Effector memory CD4-positive, alpha-beta T cell (primary cell): ENCODE measurements around the gene STX1A.
A peak's percentile ranks its signal among the peaks of the same experiment; 100 is the strongest.
"Not testable (repeated sequence)": the region's sequence is repeated elsewhere in the genome, so short reads cannot be mapped to it uniquely, and the experiment has no call there.

Source experiments
- DNase-seq, 3 donors: peaks; one replicate each; pipeline ENCODE4 v3.0.0-alpha.2; 2020
- H3K27ac ChIP-seq: 2 replicates; pipeline ENCODE4 v1.7.0; 2013; ENCODE audit warnings: mild to moderate bottlenecking, low read length, moderate library complexity; ENCODE audit not compliant: insufficient read depth, poor library complexity, severe bottlenecking
- H3K27me3 ChIP-seq: replicated peaks from 2 replicates; pipeline ENCODE4 v1.7.0; 2013; ENCODE audit warnings: mild to moderate bottlenecking, low read length; ENCODE audit not compliant: insufficient read depth, control insufficient read depth, poor library complexity, severe bottlenecking
- H3K36me3 ChIP-seq: 2 replicates; pipeline ENCODE4 v1.7.0; 2013; ENCODE audit warnings: mild to moderate bottlenecking, low read length, moderate library complexity; ENCODE audit not compliant: control insufficient read depth, insufficient read depth
- H3K4me1 ChIP-seq: 2 replicates; pipeline ENCODE4 v1.7.0; 2013; ENCODE audit warnings: low read length, mild to moderate bottlenecking; ENCODE audit not compliant: control insufficient read depth, insufficient read depth, poor library complexity, severe bottlenecking
- H3K4me3 ChIP-seq: 2 replicates; pipeline ENCODE4 v1.7.0; 2013; ENCODE audit warnings: low read length, low read depth, mild to moderate bottlenecking; ENCODE audit not compliant: insufficient read depth, poor library complexity, severe bottlenecking
- H3K9me3 ChIP-seq: 2 replicates; pipeline ENCODE4 v1.7.0; 2013; ENCODE audit warnings: mild to moderate bottlenecking, low read length, moderate library complexity; ENCODE audit not compliant: control insufficient read depth

STX1A gene

GRCh38 chr7:73683788-73684693, 35.4 kb downstream of the STX1A start:
- Histone ChIP-seq H3K27ac (peak overlapping the region; percentile 77), H3K4me3 (peak overlapping the region; percentile 97), H3K36me3 (peaks cover 23% of the 10 kb centered on the region), H3K9me3 (no peaks in the 10 kb centered on the region), H3K4me1 (peaks cover 23% of the 10 kb centered on the region), H3K27me3 (no peaks in the 10 kb centered on the region)
- DNase-seq, result no peak

- peaks cover 23% of the 10 kb centered on the region for H3K4me1 ChIP-seq
- peaks cover 17% of the 10 kb centered on the region for H3K36me3 ChIP-seq
- peak; percentile 94 to 95 (median 94) for DNase-seq
- no peaks in the 10 kb centered on the region for H3K9me3 ChIP-seq
- no peaks in the 10 kb centered on the region for H3K27me3 ChIP-seq
- H3K4me3 ChIP-seq, result peak within 1 kb of the TSS; percentile 97
- peak within 1 kb of the TSS; percentile 80 for H3K27ac ChIP-seq
Measured at GRCh38 chr7:73683056-73683787, 36.2 kb downstream of the STX1A start, which contains the start of the genes BUD23 and DNAJC30. TSS of gene BUD23 (plus strand) at chr7:73683597. CDS start at chr7:73683626, 29 bp downstream. TSS of gene DNAJC30 (minus strand) at chr7:73683453. CDS start at chr7:73683423, 30 bp downstream.

GRCh38 chr7:73682745-73683055, 36.8 kb downstream of the STX1A start:
- no peak for DNase-seq
- Histone ChIP-seq H3K36me3 (peaks cover 14% of the 10 kb centered on the region), H3K9me3 (no peaks in the 10 kb centered on the region), H3K4me3 (peak overlapping the region; percentile 97), H3K27ac (peak overlapping the region; percentile 80), H3K4me1 (peaks cover 23% of the 10 kb centered on the region), H3K27me3 (no peaks in the 10 kb centered on the region)

GRCh38 chr7:73681031-73681430, 38.4 kb downstream of the STX1A start:
- H3K9me3 ChIP-seq, result no peaks in the 10 kb centered on the region
- peaks cover 23% of the 10 kb centered on the region for H3K4me1 ChIP-seq
- no peak overlapping the region for H3K27ac ChIP-seq
- peaks cover 7% of the 10 kb centered on the region for H3K36me3 ChIP-seq
- H3K4me3 ChIP-seq, result no peak overlapping the region
- H3K27me3 ChIP-seq, result no peaks in the 10 kb centered on the region
- DNase-seq, result no peak

- H3K27me3 ChIP-seq, result no peaks in the 10 kb centered on the region
- H3K4me1 ChIP-seq, result peaks cover 23% of the 10 kb centered on the region
- no peak for DNase-seq
- no peak overlapping the region for H3K4me3 ChIP-seq
- H3K27ac ChIP-seq, result no peak overlapping the region
- H3K9me3 ChIP-seq, result no peaks in the 10 kb centered on the region
- peaks cover 7% of the 10 kb centered on the region for H3K36me3 ChIP-seq
Measured at GRCh38 chr7:73680501-73680900, 39.0 kb downstream of the STX1A start.

GRCh38 chr7:73679709-73680108, 39.8 kb downstream of the STX1A start:
- peaks cover 23% of the 10 kb centered on the region for H3K4me1 ChIP-seq
- H3K27me3 ChIP-seq, result no peaks in the 10 kb centered on the region
- H3K4me3 ChIP-seq, result no peak overlapping the region
- H3K27ac ChIP-seq, result no peak overlapping the region
- H3K36me3 ChIP-seq, result peaks cover 7% of the 10 kb centered on the region
- no peaks in the 10 kb centered on the region for H3K9me3 ChIP-seq
- no peak for DNase-seq

- no peaks in the 10 kb centered on the region for H3K9me3 ChIP-seq
- DNase-seq, result no peak
- H3K27ac ChIP-seq, result no peak overlapping the region
- H3K27me3 ChIP-seq, result no peaks in the 10 kb centered on the region
- no peak overlapping the region for H3K4me3 ChIP-seq
- peaks cover 18% of the 10 kb centered on the region for H3K4me1 ChIP-seq
- H3K36me3 ChIP-seq, result peaks cover 7% of the 10 kb centered on the region
Measured at GRCh38 chr7:73678862-73679261, 40.6 kb downstream of the STX1A start.

- DNase-seq, H3K27ac ChIP-seq, H3K4me1 ChIP-seq, H3K4me3 ChIP-seq, H3K27me3 ChIP-seq, H3K36me3 ChIP-seq, H3K9me3 ChIP-seq: not testable (repeated sequence)
Measured at GRCh38 chr7:73676062-73676461, 43.4 kb downstream of the STX1A start.

- no peak overlapping the region for H3K27ac ChIP-seq
- no peak for DNase-seq
- H3K4me3 ChIP-seq, result no peak overlapping the region
- peaks cover 4% of the 10 kb centered on the region for H3K36me3 ChIP-seq
- H3K4me1 ChIP-seq, result no peaks in the 10 kb centered on the region
- no peaks in the 10 kb centered on the region for H3K27me3 ChIP-seq
- no peaks in the 10 kb centered on the region for H3K9me3 ChIP-seq
Measured at GRCh38 chr7:73674468-73675124, 44.9 kb downstream of the STX1A start.
